Measurements from ENCODE around the gene ANKRD62.

ANKRD62 gene

GRCh38 chr18:12046751-12047335 lies 46.8 kb upstream of the ANKRD62 start:
- H3K4me1 ChIP-seq (ENCODE audit: low read length): peaks cover 28% of the 10 kb centered on the region
- TF ChIP-seq EZH2 (optimal IDR thresholded peaks at IDR 0.05; ENCODE audit: low read depth, low read length): no peak
- TF ChIP-seq EZH2phosphoT487 (IDR thresholded peaks at IDR 0.05; ENCODE audit: low read length): no peak
- TF ChIP-seq CTCF (IDR thresholded peaks at IDR 0.05; ENCODE audit: low read length): no peak
- peaks cover 16% of the 10 kb centered on the region for H3F3A ChIP-seq (ENCODE audit: insufficient read depth, low read length)
- no peaks in the 10 kb centered on the region for H3K9me2 ChIP-seq (replicated peaks; ENCODE audit: insufficient read depth, low read length)
- H3K79me2 ChIP-seq (ENCODE audit: low read length): no peaks in the 10 kb centered on the region
- H3K36me3 ChIP-seq (replicated peaks; ENCODE audit: insufficient read depth, low read length): no peaks in the 10 kb centered on the region
- no peaks in the 10 kb centered on the region for H3K9me3 ChIP-seq (replicated peaks; ENCODE audit: insufficient read depth, low read length)
- DNase-seq: no peak
- no peak overlapping the region for H3K9ac ChIP-seq (ENCODE audit: low read length)
- H3K27me3 ChIP-seq (replicated peaks; ENCODE audit: insufficient read depth, low read length): no peaks in the 10 kb centered on the region
- no peak overlapping the region for H2AFZ ChIP-seq (ENCODE audit: low read length)
- H3K4me3 ChIP-seq (ENCODE audit: low read length): no peak overlapping the region
- H3K27ac ChIP-seq (ENCODE audit: low read length): no peak overlapping the region
- H4K20me1 ChIP-seq (ENCODE audit: insufficient read depth, low read length): no peaks in the 10 kb centered on the region
- H3K4me2 ChIP-seq (ENCODE audit: low read depth, low read length): no peak overlapping the region

GRCh38 chr18:12048010-12048826 lies 45.4 kb upstream of the ANKRD62 start:
- Histone ChIP-seq H4K20me1 (ENCODE audit: insufficient read depth, low read length) (no peaks in the 10 kb centered on the region), H3K79me2 (ENCODE audit: low read length) (no peaks in the 10 kb centered on the region), H3K4me2 (ENCODE audit: low read depth, low read length) (no peak overlapping the region), H3K27ac (ENCODE audit: low read length) (no peak overlapping the region), H3F3A (ENCODE audit: insufficient read depth, low read length) (peaks cover 16% of the 10 kb centered on the region), H3K9ac (ENCODE audit: low read length) (no peak overlapping the region), H3K27me3 (replicated peaks; ENCODE audit: insufficient read depth, low read length) (no peaks in the 10 kb centered on the region), H3K9me2 (replicated peaks; ENCODE audit: insufficient read depth, low read length) (no peaks in the 10 kb centered on the region), H2AFZ (ENCODE audit: low read length) (no peak overlapping the region), H3K4me3 (ENCODE audit: low read length) (no peak overlapping the region), H3K9me3 (replicated peaks; ENCODE audit: insufficient read depth, low read length) (no peaks in the 10 kb centered on the region), H3K36me3 (replicated peaks; ENCODE audit: insufficient read depth, low read length) (no peaks in the 10 kb centered on the region), H3K4me1 (ENCODE audit: low read length) (peaks cover 28% of the 10 kb centered on the region)
- DNase-seq: no peak
- TF ChIP-seq EZH2 (optimal IDR thresholded peaks at IDR 0.05; ENCODE audit: low read depth, low read length) (no peak), CTCF (IDR thresholded peaks at IDR 0.05; ENCODE audit: low read length) (no peak), EZH2phosphoT487 (IDR thresholded peaks at IDR 0.05; ENCODE audit: low read length) (no peak)

- DNase-seq: no peak
- TF ChIP-seq EZH2phosphoT487 (IDR thresholded peaks at IDR 0.05; ENCODE audit: low read length) (no peak), EZH2 (optimal IDR thresholded peaks at IDR 0.05; ENCODE audit: low read depth, low read length) (no peak), CTCF (IDR thresholded peaks at IDR 0.05; ENCODE audit: low read length) (no peak)
These were observed 44.8 kb upstream of the ANKRD62 start for GRCh38 chr18:12048827-12049175.

More at GRCh38 chr18:12048827-12049175, 44.8 kb upstream of the ANKRD62 start:
- Histone ChIP-seq H3K4me3 (ENCODE audit: low read length) (no peak overlapping the region), H3K4me2 (ENCODE audit: low read depth, low read length) (peak overlapping the region; percentile 36; the same call in 1 of the 2 replicates), H3K9me2 (replicated peaks; ENCODE audit: insufficient read depth, low read length) (no peaks in the 10 kb centered on the region), H3K27me3 (replicated peaks; ENCODE audit: insufficient read depth, low read length) (no peaks in the 10 kb centered on the region), H2AFZ (ENCODE audit: low read length) (no peak overlapping the region), H3K79me2 (ENCODE audit: low read length) (no peaks in the 10 kb centered on the region), H3K9ac (ENCODE audit: low read length) (no peak overlapping the region), H4K20me1 (ENCODE audit: insufficient read depth, low read length) (no peaks in the 10 kb centered on the region), H3K4me1 (ENCODE audit: low read length) (peaks cover 28% of the 10 kb centered on the region), H3K36me3 (replicated peaks; ENCODE audit: insufficient read depth, low read length) (no peaks in the 10 kb centered on the region), H3K27ac (ENCODE audit: low read length) (no peak overlapping the region), H3F3A (ENCODE audit: insufficient read depth, low read length) (peaks cover 16% of the 10 kb centered on the region), H3K9me3 (replicated peaks; ENCODE audit: insufficient read depth, low read length) (no peaks in the 10 kb centered on the region)

Measured in MM.1S (cell line).